ENCODE measurements around the gene PANX1.

DNA sequence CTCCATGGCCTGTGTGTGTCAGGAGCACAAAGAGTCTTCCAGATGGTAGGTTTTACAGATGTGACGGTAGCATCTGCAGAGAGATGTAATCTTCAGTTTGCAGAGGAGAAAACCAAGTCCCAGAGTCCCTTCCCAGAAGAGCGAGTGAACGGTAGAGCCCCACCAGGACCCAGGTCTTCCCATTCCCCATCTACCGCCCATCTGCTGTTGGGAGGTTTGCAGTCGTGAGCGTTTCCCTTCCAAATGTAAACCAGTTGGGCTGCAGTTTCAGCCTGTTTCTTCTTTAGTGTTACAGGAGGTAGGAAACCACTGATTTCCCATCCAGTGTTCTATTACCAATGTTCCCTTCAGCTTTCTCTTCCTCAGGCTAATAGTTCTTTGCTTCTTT is 24.0 kb downstream of the PANX1 start:
- TF ChIP-seq, protein P1, sequence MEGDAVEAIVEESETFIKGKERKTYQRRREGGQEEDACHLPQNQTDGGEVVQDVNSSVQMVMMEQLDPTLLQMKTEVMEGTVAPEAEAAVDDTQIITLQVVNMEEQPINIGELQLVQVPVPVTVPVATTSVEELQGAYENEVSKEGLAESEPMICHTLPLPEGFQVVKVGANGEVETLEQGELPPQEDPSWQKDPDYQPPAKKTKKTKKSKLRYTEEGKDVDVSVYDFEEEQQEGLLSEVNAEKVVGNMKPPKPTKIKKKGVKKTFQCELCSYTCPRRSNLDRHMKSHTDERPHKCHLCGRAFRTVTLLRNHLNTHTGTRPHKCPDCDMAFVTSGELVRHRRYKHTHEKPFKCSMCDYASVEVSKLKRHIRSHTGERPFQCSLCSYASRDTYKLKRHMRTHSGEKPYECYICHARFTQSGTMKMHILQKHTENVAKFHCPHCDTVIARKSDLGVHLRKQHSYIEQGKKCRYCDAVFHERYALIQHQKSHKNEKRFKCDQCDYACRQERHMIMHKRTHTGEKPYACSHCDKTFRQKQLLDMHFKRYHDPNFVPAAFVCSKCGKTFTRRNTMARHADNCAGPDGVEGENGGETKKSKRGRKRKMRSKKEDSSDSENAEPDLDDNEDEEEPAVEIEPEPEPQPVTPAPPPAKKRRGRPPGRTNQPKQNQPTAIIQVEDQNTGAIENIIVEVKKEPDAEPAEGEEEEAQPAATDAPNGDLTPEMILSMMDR (IDR thresholded peaks at IDR 0.05; ENCODE audit: insufficient read depth, low read depth, low read length): no peak
- no peak for TF ChIP-seq EZH2 (IDR thresholded peaks at IDR 0.05; ENCODE audit: insufficient read depth, low read length)

All from astrocyte (in vitro differentiated cells and primary cell).